Neural cell (in vitro differentiated cells): Measurements from ENCODE around the gene FMC1. TPM values are rescaled to one million over a fixed set of nuclear protein-coding genes. Genes with fewer than 3 reads are reported as not detected.

Source experiments
- H2AFZ ChIP-seq: fragments of 200-600, 300-800 bp; sonication (generic), shearing (Covaris generic); 2 replicates; pipeline ENCODE4 v1.6.0; 2014; ENCODE audit warnings: low read depth, mild to moderate bottlenecking, antibody characterized with exemption, low read length, moderate library complexity
- H3F3A ChIP-seq: fragments of 200-600 bp; shearing (Covaris generic); 2 replicates; pipeline ENCODE4 v1.6.1; 2016; ENCODE audit warnings: mild to moderate bottlenecking, moderate library complexity, mixed read lengths, antibody characterized with exemption, low read length; ENCODE audit not compliant: insufficient read depth, poor library complexity, severe bottlenecking
- H3K27ac ChIP-seq: fragments of 200-600, 300-800 bp; sonication (generic), shearing (Covaris generic); 2 replicates; pipeline ENCODE4 v1.5.1; 2014; ENCODE audit warnings: mild to moderate bottlenecking, low read length, moderate library complexity
- H3K27me3 ChIP-seq: fragments of 300-800, 200-600 bp; sonication (generic), shearing (Covaris generic); 2 replicates; pipeline ENCODE4 v1.6.0; 2014; ENCODE audit warnings: mild to moderate bottlenecking, low read depth, low read length, moderate library complexity; ENCODE audit not compliant: insufficient read depth
- H3K36me3 ChIP-seq: fragments of 300-800, 200-600 bp; sonication (generic), shearing (Covaris generic); 2 replicates; pipeline ENCODE4 v1.5.1; 2014; ENCODE audit warnings: mild to moderate bottlenecking, antibody characterized with exemption, low read length, moderate library complexity; ENCODE audit not compliant: insufficient read depth
- H3K4me2 ChIP-seq: fragments of 300-800, 200-600 bp; sonication (generic), shearing (Covaris generic); 2 replicates; pipeline ENCODE4 v1.6.0; 2014; ENCODE audit warnings: mild to moderate bottlenecking, low read length
- H3K4me3 ChIP-seq: fragments of 300-800, 200-600 bp; sonication (generic), shearing (Covaris generic); 2 replicates; pipeline ENCODE4 v1.5.1; 2014; ENCODE audit warnings: mild to moderate bottlenecking, low read length, moderate library complexity
- H3K79me2 ChIP-seq: fragments of 200-600 bp; shearing (Covaris generic); replicated peaks from 2 replicates; pipeline ENCODE4 v1.6.0; 2014; ENCODE audit warnings: mild to moderate bottlenecking, low read length, moderate library complexity; ENCODE audit not compliant: insufficient read depth
- H3K9ac ChIP-seq: fragments of 300-800, 200-600 bp; sonication (generic), shearing (Covaris generic); 2 replicates; pipeline ENCODE4 v1.6.1; 2016; ENCODE audit warnings: mild to moderate bottlenecking, low read length, mixed read lengths
- H3K9me2 ChIP-seq: fragments of 200-600 bp; shearing (Covaris generic); 2 replicates; pipeline ENCODE4 v1.6.1; 2016; ENCODE audit warnings: mild to moderate bottlenecking, low read length, mixed read lengths; ENCODE audit not compliant: insufficient read depth
- H3K9me3 ChIP-seq: fragments of 200-600, 300-800 bp; sonication (generic), shearing (Covaris generic); 2 replicates; pipeline ENCODE4 v1.6.1; 2016; ENCODE audit warnings: mild to moderate bottlenecking, mixed run types, low read length, moderate library complexity, mixed read lengths
- H4K20me1 ChIP-seq: fragments of 200-600 bp; shearing (Covaris generic); 2 replicates; pipeline ENCODE4 v1.6.1; 2016; ENCODE audit warnings: mild to moderate bottlenecking, mixed run types; ENCODE audit not compliant: insufficient read depth
- EP300 ChIP-seq: fragments of 450-650 bp; conservative IDR thresholded peaks from 2 replicates; pipeline ENCODE4 v1.6.1; 2014; ENCODE audit warnings: antibody characterized with exemption, mild to moderate bottlenecking, moderate library complexity; ENCODE audit not compliant: poor library complexity, severe bottlenecking
- MXI1 ChIP-seq: fragments of 450-650 bp; conservative IDR thresholded peaks from 2 replicates; pipeline ENCODE4 v1.6.1; 2014; ENCODE audit warnings: antibody characterized with exemption, mild to moderate bottlenecking; ENCODE audit not compliant: poor library complexity, severe bottlenecking
- POLR2AphosphoS5 ChIP-seq: IDR thresholded peaks from 2 replicates; pipeline ENCODE4 v1.6.1; 2012
- RAD21 ChIP-seq: fragments of 450-650 bp; conservative IDR thresholded peaks from 2 replicates; pipeline ENCODE4 v1.6.1; 2014; ENCODE audit warnings: antibody characterized with exemption, mild to moderate bottlenecking, moderate library complexity
- REST ChIP-seq: IDR thresholded peaks from 2 replicates; pipeline ENCODE4 v1.6.1; 2012; ENCODE audit warnings: borderline replicate concordance
- SMC3 ChIP-seq: fragments of 450-650 bp; conservative IDR thresholded peaks from 2 replicates; pipeline ENCODE4 v1.6.1; 2014; ENCODE audit warnings: antibody characterized with exemption, mild to moderate bottlenecking, moderate library complexity; ENCODE audit not compliant: poor library complexity
- polyA plus RNA-seq: library from polyadenylated mRNA; depleted of rRNA; stranded (reverse); fragments of >200 nt; gene quantifications from 2 replicates; pipeline ENCODE4 v1.2.3, GENCODE V29; 2014

FMC1 gene
- polyA plus RNA-seq, 1 donor from 2014 or later = 54.8 TPM

DNA sequence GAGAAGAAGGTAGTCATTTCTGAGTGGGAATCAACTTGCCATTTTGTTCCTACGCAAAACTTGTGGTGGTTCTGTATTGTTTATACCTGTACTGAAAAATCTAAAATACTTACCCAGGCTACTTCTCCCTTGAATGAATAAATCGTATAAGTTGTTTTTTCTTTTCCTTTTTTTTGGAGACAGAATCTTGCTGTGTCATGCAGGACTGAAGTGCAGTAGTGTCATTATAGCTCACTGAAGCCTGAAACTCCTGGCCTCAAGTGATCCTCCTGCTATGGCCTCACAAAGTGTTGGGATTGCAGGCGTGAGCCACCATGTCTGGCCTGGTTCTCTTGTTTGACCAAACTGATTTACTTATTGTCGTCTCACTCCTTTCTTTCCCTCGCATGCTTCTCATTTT, 46.5 kb downstream of the FMC1 start (continued):
- TF ChIP-seq EP300 = no peak

DNA sequence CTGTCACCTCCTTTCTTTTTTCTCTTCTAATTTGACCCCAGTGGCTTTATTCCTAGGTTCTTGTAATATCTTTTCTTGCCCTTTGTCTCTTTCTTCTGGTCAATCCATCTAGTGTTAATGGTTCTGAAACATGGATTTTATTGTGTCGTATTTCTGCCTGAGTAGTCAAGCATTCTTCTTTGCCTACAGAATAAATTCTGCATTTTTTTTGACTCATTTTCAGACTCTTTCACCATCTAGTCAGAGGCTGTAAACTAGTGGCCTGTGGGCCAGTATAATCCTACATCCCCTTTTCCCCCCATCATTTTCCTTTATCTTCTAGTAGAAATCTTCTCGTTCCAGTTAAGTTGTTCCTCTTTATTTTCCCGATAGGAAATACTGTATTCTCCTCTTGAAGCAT, 48.0 kb downstream of the FMC1 start:
- Histone ChIP-seq H3F3A (no peaks in the 10 kb centered on the region), H3K4me2 (no peak overlapping the region), H3K27me3 (no peaks in the 10 kb centered on the region), H2AFZ (no peak overlapping the region), H3K27ac (no peak overlapping the region), H3K9me2 (no peaks in the 10 kb centered on the region), H3K9ac (no peak overlapping the region), H3K79me2 (peaks cover 16% of the 10 kb centered on the region), H3K36me3 (peaks cover 6% of the 10 kb centered on the region), H3K4me3 (no peak overlapping the region), H4K20me1 (no peaks in the 10 kb centered on the region), H3K9me3 (no peaks in the 10 kb centered on the region)
- TF ChIP-seq SMC3 = no peak
- TF ChIP-seq MXI1 = no peak
- no peak for TF ChIP-seq POLR2AphosphoS5
- TF ChIP-seq RAD21 = no peak
- TF ChIP-seq EP300 = no peak
- TF ChIP-seq REST = no peak

GRCh38 chr7:139389774-139390173, 48.6 kb downstream of the FMC1 start:
- H3K9me2 ChIP-seq = no peaks in the 10 kb centered on the region
- no peak overlapping the region for H3K27ac ChIP-seq
- TF ChIP-seq REST = no peak
- peaks cover 6% of the 10 kb centered on the region for H3K36me3 ChIP-seq
- no peaks in the 10 kb centered on the region for H3K27me3 ChIP-seq
- H3K4me2 ChIP-seq = no peak overlapping the region
- no peaks in the 10 kb centered on the region for H3K9me3 ChIP-seq
- H3F3A ChIP-seq = no peaks in the 10 kb centered on the region
- H2AFZ ChIP-seq = no peak overlapping the region
- H3K9ac ChIP-seq = no peak overlapping the region
- H3K79me2 ChIP-seq = peaks cover 16% of the 10 kb centered on the region
- no peaks in the 10 kb centered on the region for H4K20me1 ChIP-seq
- no peak overlapping the region for H3K4me3 ChIP-seq
